Endodermal cell (in vitro differentiated cells): ENCODE data around the gene MORC3. TPM values are rescaled to one million over a fixed set of nuclear protein-coding genes. Genes with fewer than 3 reads are reported as not detected.

Source experiments
- DNase-seq: peaks from one replicate; pipeline ENCODE4 v3.0.0-alpha.2; 2017
- H3K27ac ChIP-seq: 2 replicates; pipeline ENCODE4 v1.5.1; 2013; ENCODE audit warnings: mild to moderate bottlenecking, low read depth, low read length, moderate library complexity
- H3K27me3 ChIP-seq: 2 replicates; pipeline ENCODE4 v1.6.1; 2013; ENCODE audit warnings: mild to moderate bottlenecking, low read length, moderate library complexity; ENCODE audit not compliant: insufficient read depth, control insufficient read depth, poor library complexity, severe bottlenecking
- H3K36me3 ChIP-seq: 2 replicates; pipeline ENCODE4 v1.7.0; 2013; ENCODE audit warnings: mild to moderate bottlenecking, low read length, moderate library complexity; ENCODE audit not compliant: control insufficient read depth, insufficient read depth
- H3K4me1 ChIP-seq: one replicate; pipeline ENCODE4 v1.7.0; 2013; ENCODE audit warnings: low read length; ENCODE audit not compliant: control insufficient read depth, insufficient read depth
- H3K4me3 ChIP-seq: 2 replicates; pipeline ENCODE4 v1.5.1; 2013; ENCODE audit warnings: mild to moderate bottlenecking, low read length, moderate library complexity
- H3K9ac ChIP-seq: 2 replicates; pipeline ENCODE4 v1.6.1; 2013; ENCODE audit warnings: mild to moderate bottlenecking, low read length, moderate library complexity; ENCODE audit not compliant: poor library complexity, severe bottlenecking; ENCODE audit errors: extremely low read depth
- H3K9me3 ChIP-seq: 2 replicates; pipeline ENCODE4 v1.6.1; 2013; ENCODE audit warnings: mild to moderate bottlenecking, low read length, moderate library complexity; ENCODE audit not compliant: control insufficient read depth
- H3K27ac Mint-ChIP-seq: 2 replicates; pipeline ENCODE4 v1.8.0; 2020; ENCODE audit warnings: mixed read lengths
- H3K27me3 Mint-ChIP-seq: 2 replicates; pipeline ENCODE4 v1.8.0; 2021; ENCODE audit warnings: mild to moderate bottlenecking, mixed read lengths; ENCODE audit not compliant: insufficient read depth
- H3K36me3 Mint-ChIP-seq: 2 replicates; pipeline ENCODE4 v1.8.0; 2020; ENCODE audit warnings: low read depth, mixed read lengths
- H3K4me1 Mint-ChIP-seq: 2 replicates; pipeline ENCODE4 v1.8.0; 2020; ENCODE audit warnings: mixed read lengths
- H3K4me3 Mint-ChIP-seq: 2 replicates; pipeline ENCODE4 v1.8.0; 2020; ENCODE audit warnings: mild to moderate bottlenecking, moderate library complexity, mixed read lengths
- H3K9me3 Mint-ChIP-seq: 2 replicates; pipeline ENCODE4 v1.8.0; 2020; ENCODE audit warnings: mild to moderate bottlenecking, mixed read lengths
- CTCF ChIP-seq: fragments of 200-600 bp; sonication (generic); conservative IDR thresholded peaks from 2 replicates; pipeline ENCODE4 v1.5.0; 2021; ENCODE audit warnings: antibody characterized with exemption, mild to moderate bottlenecking
- WGBS, 2 experiments: methylation state at CpG; one replicate each; pipeline versions ENCODE4 v1.1.5 to v1.1.7; 2013; ENCODE audit warnings: missing lambda C conversion rate in 2 of 2, mixed read lengths in 1 of 2; ENCODE audit not compliant: insufficient coverage in 1 of 2, insufficient read length in 1 of 2; 5-methylcytosine and 5-hydroxymethylcytosine counted together
- total RNA-seq, 2 donors: library from RNA; stranded (reverse); fragmentation: NEBNext Ultra II Directional in 1 of 2; extraction: Animal tissue kit (Norgen Biotek cat#: 25700) in 1 of 2; gene quantifications; 2 replicates in 1 of 2; 3 replicates in 1 of 2; pipeline ENCODE4 v1.2.1, GENCODE V29; 2021

Gene MORC3
- total RNA-seq, 2 donors from 2014 or later, result 17.8 to 23.3 TPM

GRCh38 chr21:36408568-36408967, 88.6 kb downstream of the MORC3 start:
- Mint-ChIP-seq H3K9me3 (peaks cover 2% of the 10 kb centered on the region), H3K27ac (no peak overlapping the region), H3K36me3 (peaks cover 53% of the 10 kb centered on the region), H3K4me1 (peaks cover 4% of the 10 kb centered on the region), H3K4me3 (no peak overlapping the region), H3K27me3 (no peaks in the 10 kb centered on the region)
- Histone ChIP-seq H3K9me3 (no peaks in the 10 kb centered on the region), H3K4me1 (no peaks in the 10 kb centered on the region), H3K36me3 (peaks cover 50% of the 10 kb centered on the region), H3K4me3 (no peak overlapping the region), H3K27me3 (no peaks in the 10 kb centered on the region), H3K27ac (no peak overlapping the region), H3K9ac (no peak overlapping the region)
- 97 to 100% methylated on average over 5 to 6 of the region's 6 CpGs for WGBS, 2 experiments
- no peak for DNase-seq
- no peak for TF ChIP-seq CTCF

- H3K4me3 Mint-ChIP-seq, result no peak overlapping the region
- no peak for TF ChIP-seq CTCF
- H3K27ac ChIP-seq, result no peak overlapping the region
- H3K4me1 ChIP-seq, result no peaks in the 10 kb centered on the region
- H3K36me3 Mint-ChIP-seq, result peaks cover 61% of the 10 kb centered on the region
- no peaks in the 10 kb centered on the region for H3K9me3 ChIP-seq
- peaks cover 49% of the 10 kb centered on the region for H3K36me3 ChIP-seq
- 92 to 96% methylated on average over 7 to 10 of the region's 10 CpGs for WGBS, 2 experiments
- no peaks in the 10 kb centered on the region for H3K27me3 Mint-ChIP-seq
- H3K9me3 Mint-ChIP-seq, result no peaks in the 10 kb centered on the region
- H3K27me3 ChIP-seq, result no peaks in the 10 kb centered on the region
- H3K27ac Mint-ChIP-seq, result no peak overlapping the region
- H3K9ac ChIP-seq, result no peak overlapping the region
- no peak for DNase-seq
- H3K4me3 ChIP-seq, result no peak overlapping the region
- H3K4me1 Mint-ChIP-seq, result peaks cover 27% of the 10 kb centered on the region
Measured at GRCh38 chr21:36411301-36411700, 91.3 kb downstream of the MORC3 start.

DNA sequence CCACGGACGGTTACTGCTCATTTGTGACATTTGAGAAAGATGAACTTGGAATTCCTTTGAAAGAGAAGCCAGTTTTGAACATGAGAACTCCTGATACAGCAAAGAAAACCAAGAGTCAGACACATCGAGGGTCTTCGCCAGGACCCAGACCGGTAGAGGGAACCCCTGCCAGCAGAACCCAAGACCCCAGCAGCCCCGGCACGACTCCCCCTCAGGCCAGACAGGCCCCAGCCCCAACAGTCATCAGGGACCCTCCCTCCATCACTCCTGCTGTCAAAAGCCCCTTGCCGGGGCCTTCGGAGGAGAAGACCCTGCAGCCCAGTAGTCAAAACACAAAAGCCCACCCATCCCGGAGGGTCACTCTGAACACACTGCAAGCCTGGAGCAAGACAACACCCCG, 92.9 kb downstream of the MORC3 start:
- no peak for TF ChIP-seq CTCF
- Histone ChIP-seq H3K4me1 (no peaks in the 10 kb centered on the region), H3K36me3 (peaks cover 49% of the 10 kb centered on the region), H3K4me3 (no peak overlapping the region), H3K9ac (no peak overlapping the region), H3K27me3 (no peaks in the 10 kb centered on the region), H3K27ac (no peak overlapping the region), H3K9me3 (no peaks in the 10 kb centered on the region)
- Mint-ChIP-seq H3K27ac (no peak overlapping the region), H3K9me3 (no peaks in the 10 kb centered on the region), H3K4me1 (peaks cover 27% of the 10 kb centered on the region), H3K27me3 (no peaks in the 10 kb centered on the region), H3K36me3 (peaks cover 67% of the 10 kb centered on the region), H3K4me3 (no peak overlapping the region)
- whole genome bisulfite sequencing, 2 experiments, result 93 to 98% methylated on average over 5 to 11 of the region's 11 CpGs
- no peak for DNase-seq
